Neutrophil (primary cell): Measurements from ENCODE around the gene GOLGA6A.

Experiments used
- H3K27ac ChIP-seq: fragments of 200-600 bp; sonication (generic); 2 replicates; pipeline ENCODE4 v1.5.1; 2016; ENCODE audit warnings: mild to moderate bottlenecking, moderate library complexity
- H3K27me3 ChIP-seq: fragments of 200-600 bp; sonication (generic); 2 replicates; pipeline ENCODE4 v1.6.0; 2016; ENCODE audit warnings: mild to moderate bottlenecking
- H3K36me3 ChIP-seq: fragments of 200-600 bp; sonication (generic); 2 replicates; pipeline ENCODE4 v1.5.1; 2017
- H3K4me1 ChIP-seq, 2 experiments: fragments of 200-600 bp in 1 of 2; sonication (generic) in 1 of 2; 1 replicate in 1 of 2; 2 replicates in 1 of 2; pipeline versions ENCODE4 v1.5.1 to v1.6.1; 2013 to 2016; ENCODE audit warnings: low read depth in 1 of 2, low read length in 1 of 2, mild to moderate bottlenecking in 1 of 2, moderate library complexity in 1 of 2; ENCODE audit not compliant: control insufficient read depth in 1 of 2, insufficient read depth in 1 of 2
- H3K4me3 ChIP-seq, 2 experiments: fragments of 200-600 bp in 1 of 2; sonication (generic) in 1 of 2; 1 replicate in 1 of 2; 2 replicates in 1 of 2; pipeline ENCODE4 v1.5.1; 2013 to 2016; ENCODE audit warnings: low read depth in 1 of 2, low read length in 1 of 2, mild to moderate bottlenecking in 1 of 2, moderate library complexity in 1 of 2
- H3K9me3 ChIP-seq: fragments of 200-600 bp; sonication (generic); 2 replicates; pipeline ENCODE4 v1.5.1; 2016
- TF ChIP-seq, protein P1 (sequence below): fragments of 200-600 bp; sonication (generic); IDR thresholded peaks from 2 replicates; pipeline ENCODE4 v1.5.1; 2016; ENCODE audit warnings: antibody characterized with exemption

The GOLGA6A gene

GRCh38 chr15:74050556-74051234, 31.7 kb downstream of the GOLGA6A start:
- H3K4me3 ChIP-seq: no peak overlapping the region
- H3K36me3 ChIP-seq: peaks cover 3% of the 10 kb centered on the region
- peak overlapping the region; percentile 71 for H3K27ac ChIP-seq
- H3K9me3 ChIP-seq: no peaks in the 10 kb centered on the region
- peaks cover 19 to 29% of the 10 kb centered on the region in 2 experiments for H3K4me1 ChIP-seq
- TF ChIP-seq, protein P1, sequence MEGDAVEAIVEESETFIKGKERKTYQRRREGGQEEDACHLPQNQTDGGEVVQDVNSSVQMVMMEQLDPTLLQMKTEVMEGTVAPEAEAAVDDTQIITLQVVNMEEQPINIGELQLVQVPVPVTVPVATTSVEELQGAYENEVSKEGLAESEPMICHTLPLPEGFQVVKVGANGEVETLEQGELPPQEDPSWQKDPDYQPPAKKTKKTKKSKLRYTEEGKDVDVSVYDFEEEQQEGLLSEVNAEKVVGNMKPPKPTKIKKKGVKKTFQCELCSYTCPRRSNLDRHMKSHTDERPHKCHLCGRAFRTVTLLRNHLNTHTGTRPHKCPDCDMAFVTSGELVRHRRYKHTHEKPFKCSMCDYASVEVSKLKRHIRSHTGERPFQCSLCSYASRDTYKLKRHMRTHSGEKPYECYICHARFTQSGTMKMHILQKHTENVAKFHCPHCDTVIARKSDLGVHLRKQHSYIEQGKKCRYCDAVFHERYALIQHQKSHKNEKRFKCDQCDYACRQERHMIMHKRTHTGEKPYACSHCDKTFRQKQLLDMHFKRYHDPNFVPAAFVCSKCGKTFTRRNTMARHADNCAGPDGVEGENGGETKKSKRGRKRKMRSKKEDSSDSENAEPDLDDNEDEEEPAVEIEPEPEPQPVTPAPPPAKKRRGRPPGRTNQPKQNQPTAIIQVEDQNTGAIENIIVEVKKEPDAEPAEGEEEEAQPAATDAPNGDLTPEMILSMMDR: no peak
- no peaks in the 10 kb centered on the region for H3K27me3 ChIP-seq

- no peak overlapping the region for H3K4me3 ChIP-seq
- H3K27me3 ChIP-seq: no peaks in the 10 kb centered on the region
- H3K9me3 ChIP-seq: no peaks in the 10 kb centered on the region
- peaks cover 8% of the 10 kb centered on the region for H3K36me3 ChIP-seq
- no peak overlapping the region for H3K27ac ChIP-seq
- H3K4me1 ChIP-seq: peaks cover 19 to 29% of the 10 kb centered on the region in 2 experiments
- TF ChIP-seq, protein P1: no peak
These were observed 32.2 kb downstream of the GOLGA6A start for GRCh38 chr15:74050127-74050526.

- H3K27me3 ChIP-seq: no peaks in the 10 kb centered on the region
- no peak overlapping the region for H3K27ac ChIP-seq
- TF ChIP-seq, protein P1: no peak
- no peak overlapping the region for H3K4me3 ChIP-seq
- peaks cover 42% of the 10 kb centered on the region for H3K36me3 ChIP-seq
- H3K4me1 ChIP-seq: peaks cover 10 to 15% of the 10 kb centered on the region in 2 experiments
- no peaks in the 10 kb centered on the region for H3K9me3 ChIP-seq
These were observed 36.1 kb downstream of the GOLGA6A start for GRCh38 chr15:74046275-74046674.

- Histone ChIP-seq H3K9me3 (no peaks in the 10 kb centered on the region), H3K27me3 (no peaks in the 10 kb centered on the region), H3K4me3 (no peak overlapping the region), H3K4me1 (peaks cover 5 to 10% of the 10 kb centered on the region in 2 experiments), H3K27ac (no peak overlapping the region), H3K36me3 (peaks cover 42% of the 10 kb centered on the region)
- TF ChIP-seq, protein P1: no peak
These were observed 36.6 kb downstream of the GOLGA6A start for GRCh38 chr15:74045636-74046274.

DNA sequence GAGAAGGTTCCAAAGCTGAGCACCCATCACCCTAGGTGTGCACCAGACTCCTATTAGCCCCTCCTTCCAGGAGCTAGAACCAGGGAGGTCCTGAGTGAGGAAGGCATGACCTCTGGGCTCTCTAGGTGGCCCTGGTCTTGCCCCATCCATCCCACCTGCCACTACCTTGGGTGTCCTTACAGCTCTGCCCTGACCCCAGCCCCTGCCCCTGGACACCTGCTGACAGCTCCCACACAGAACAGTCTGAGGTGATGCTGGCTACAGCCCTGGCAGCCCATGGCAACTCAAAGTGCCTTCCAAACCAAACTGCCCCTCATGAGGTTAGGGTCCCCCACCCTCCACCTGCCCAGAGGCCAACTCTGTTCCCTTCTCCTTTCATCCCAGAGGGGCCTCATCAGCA, 37.2 kb downstream of the GOLGA6A start:
- Histone ChIP-seq H3K27me3 (no peaks in the 10 kb centered on the region), H3K9me3 (no peaks in the 10 kb centered on the region), H3K4me1 (peaks cover 3 to 6% of the 10 kb centered on the region in 2 experiments), H3K27ac (no peak overlapping the region), H3K4me3 (no peak overlapping the region), H3K36me3 (peaks cover 42% of the 10 kb centered on the region)
- TF ChIP-seq, protein P1: no peak
